Heart left ventricle (tissue), 13 donors: ENCODE results near the gene LGALS9C.
"Not testable (repeated sequence)": the region's sequence is repeated elsewhere in the genome, so short reads cannot be mapped to it uniquely, and the experiment has no call there.

ENCODE experiments used
- POLR2A ChIP-seq, 2 donors: fragments of 450-650 bp; IDR thresholded peaks; one replicate each; pipeline ENCODE4 v1.6.1; 2017; ENCODE audit warnings: antibody characterized with exemption in 2 of 2, mild to moderate bottlenecking in 2 of 2, moderate library complexity in 2 of 2
- TF ChIP-seq, protein P1 (sequence below), 12 donors: fragments of 200-600 bp; sonication (generic) in 4 of 12; IDR thresholded peaks; one replicate each; pipeline versions ENCODE4 v1.5.0 to v1.8.0; 2018 to 2022; ENCODE audit warnings: antibody characterized with exemption in 12 of 12, mild to moderate bottlenecking in 5 of 12
- donor health status: ischemic (EF 13 %, LVEDD 7.1; RV severe dilation, severe dysfunction).
- donor health status: DM: no; HTN: yes; CAD: no.
- donor health status: DM: no; HTN: no; CAD: no.
- donor health status: ischemic (EF 25% LVEDD 6.9; RV normal size, moderate dysfunction).
- donor health status: ischemic (EF 25% LVEDD 5.7; RV mildly dilated, moderate dysfunction).
- donor health status: ischemic (EF 35%, LVEDD 5.7; RV mildly dilated, moderate dysfunction).
- donor health status: nonischemic (EF 11% LVEDD 7.7; RV severe dilation, severe dysfunction).
- donor health status: DM: yes; HTN: yes; CAD: no.
- donor health status: PGD.
- donor health status: ischemic (EF 29% LVEDD 5.4; RV normal size, mild dysfunction).
- donor health status: nonischemic (EF 23%, LVEDD 6.1; RV moderate dilation, normal function).

DNA sequence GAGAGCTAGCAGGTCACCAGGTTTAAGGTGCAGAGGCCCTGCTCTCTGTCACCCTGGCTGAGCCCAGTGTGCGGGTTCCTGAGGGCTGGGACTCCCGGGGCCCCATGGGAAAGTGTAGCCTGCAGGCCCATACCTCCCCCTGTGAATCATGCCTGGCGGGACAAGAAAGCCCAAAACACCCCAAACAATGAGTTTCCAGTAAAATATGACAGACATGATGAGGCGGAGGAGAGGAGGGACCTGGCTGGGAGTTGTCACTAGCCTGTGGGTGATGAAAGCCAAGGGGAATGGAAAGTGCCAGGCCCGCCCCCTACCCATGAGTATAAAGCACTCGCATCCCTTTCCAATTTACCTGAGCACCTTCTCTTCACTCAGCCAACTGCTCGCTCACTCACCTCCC, 26.8 kb upstream of the LGALS9C start:
- TF ChIP-seq, protein P1, sequence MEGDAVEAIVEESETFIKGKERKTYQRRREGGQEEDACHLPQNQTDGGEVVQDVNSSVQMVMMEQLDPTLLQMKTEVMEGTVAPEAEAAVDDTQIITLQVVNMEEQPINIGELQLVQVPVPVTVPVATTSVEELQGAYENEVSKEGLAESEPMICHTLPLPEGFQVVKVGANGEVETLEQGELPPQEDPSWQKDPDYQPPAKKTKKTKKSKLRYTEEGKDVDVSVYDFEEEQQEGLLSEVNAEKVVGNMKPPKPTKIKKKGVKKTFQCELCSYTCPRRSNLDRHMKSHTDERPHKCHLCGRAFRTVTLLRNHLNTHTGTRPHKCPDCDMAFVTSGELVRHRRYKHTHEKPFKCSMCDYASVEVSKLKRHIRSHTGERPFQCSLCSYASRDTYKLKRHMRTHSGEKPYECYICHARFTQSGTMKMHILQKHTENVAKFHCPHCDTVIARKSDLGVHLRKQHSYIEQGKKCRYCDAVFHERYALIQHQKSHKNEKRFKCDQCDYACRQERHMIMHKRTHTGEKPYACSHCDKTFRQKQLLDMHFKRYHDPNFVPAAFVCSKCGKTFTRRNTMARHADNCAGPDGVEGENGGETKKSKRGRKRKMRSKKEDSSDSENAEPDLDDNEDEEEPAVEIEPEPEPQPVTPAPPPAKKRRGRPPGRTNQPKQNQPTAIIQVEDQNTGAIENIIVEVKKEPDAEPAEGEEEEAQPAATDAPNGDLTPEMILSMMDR (IDR thresholded peaks at IDR 0.05): not testable (repeated sequence)
- not testable (repeated sequence) for TF ChIP-seq POLR2A (IDR thresholded peaks at IDR 0.05)
